ENCODE data around the gene MAPK4.

Gene MAPK4

DNA sequence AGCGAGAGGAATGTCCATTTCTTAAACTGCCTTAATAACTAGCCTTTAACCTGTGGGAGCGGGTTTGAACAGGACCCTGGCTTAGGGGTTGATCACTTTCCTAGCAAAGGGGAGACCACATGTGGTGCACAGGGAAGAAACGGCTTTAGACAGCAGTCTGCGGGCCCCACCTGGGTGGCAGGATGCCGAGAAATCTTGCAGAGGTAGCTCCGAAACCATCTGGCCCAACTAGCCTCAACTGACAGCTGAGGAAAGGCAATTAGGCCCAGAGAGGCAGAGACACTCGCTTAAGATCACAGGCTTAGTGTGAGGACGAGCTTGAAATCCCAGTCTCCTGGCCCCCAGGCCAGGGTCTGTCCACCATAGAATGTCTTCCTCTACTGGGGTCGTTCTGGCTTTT lies 170.1 kb downstream of the MAPK4 start:
- no peak overlapping the region for H3K27ac ChIP-seq
- TF ChIP-seq CTCF (IDR thresholded peaks at IDR 0.05) (no peak), ZFX (IDR thresholded peaks at IDR 0.05; ENCODE audit: borderline replicate concordance) (no peak)

DNA sequence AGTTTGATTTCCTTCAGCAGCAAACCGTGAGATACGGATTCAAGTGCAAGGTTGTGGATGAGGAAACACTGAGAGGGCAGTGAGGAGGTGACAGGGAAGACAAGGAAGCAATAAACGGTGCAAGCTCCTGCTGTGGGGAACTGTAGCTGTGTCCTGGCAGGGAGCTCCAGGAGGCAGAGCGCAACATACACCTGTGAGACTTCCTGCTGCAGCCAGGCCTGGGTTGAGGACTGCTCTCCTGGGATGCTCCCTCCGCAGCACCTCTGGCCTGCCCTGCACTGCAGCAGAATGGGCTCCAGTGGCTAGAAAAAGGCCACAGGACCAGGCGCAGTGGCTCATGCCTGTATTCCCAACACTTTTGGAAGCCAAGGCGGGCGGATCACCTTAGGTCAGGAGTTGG lies 174.5 kb downstream of the MAPK4 start:
- H3K27ac ChIP-seq, result no peak overlapping the region
- TF ChIP-seq CTCF (IDR thresholded peaks at IDR 0.05), result no peak
- no peak for TF ChIP-seq ZFX (IDR thresholded peaks at IDR 0.05; ENCODE audit: borderline replicate concordance)

DNA sequence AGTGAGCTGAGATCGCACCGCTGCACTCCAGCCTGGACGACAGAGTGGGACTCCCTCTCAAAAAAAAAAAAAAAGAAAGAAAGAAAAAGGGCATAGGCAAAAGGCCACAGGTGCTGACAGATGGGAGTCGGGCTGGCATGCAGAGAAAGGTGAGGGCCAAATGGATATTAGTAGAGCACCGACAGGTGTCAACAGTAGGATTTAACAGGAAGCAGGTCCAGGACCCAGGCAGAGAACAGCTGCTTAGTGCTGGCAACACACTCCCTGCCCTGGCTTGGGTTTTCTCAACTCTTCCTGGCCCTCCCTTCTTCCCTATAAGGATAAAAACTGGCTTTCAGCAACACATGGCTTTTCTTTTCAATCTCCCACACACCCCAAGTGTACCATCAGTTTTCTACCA lies 175.0 kb downstream of the MAPK4 start:
- no peak overlapping the region for H3K27ac ChIP-seq
- TF ChIP-seq CTCF (IDR thresholded peaks at IDR 0.05) (no peak), ZFX (IDR thresholded peaks at IDR 0.05; ENCODE audit: borderline replicate concordance) (no peak)

GRCh38 chr18:50737127-50737526 lies 177.2 kb downstream of the MAPK4 start:
- no peak for TF ChIP-seq CTCF (IDR thresholded peaks at IDR 0.05)
- H3K27ac ChIP-seq, result no peak overlapping the region

GRCh38 chr18:50738098-50738757 lies 178.3 kb downstream of the MAPK4 start:
- TF ChIP-seq ZFX (IDR thresholded peaks at IDR 0.05; ENCODE audit: borderline replicate concordance) (no peak), CTCF (IDR thresholded peaks at IDR 0.05) (no peak)
- no peak overlapping the region for H3K27ac ChIP-seq

GRCh38 chr18:50742952-50743351 lies 183.1 kb downstream of the MAPK4 start:
- TF ChIP-seq ZFX (IDR thresholded peaks at IDR 0.05; ENCODE audit: borderline replicate concordance), result no peak
- TF ChIP-seq CTCF (IDR thresholded peaks at IDR 0.05), result no peak
- H3K27ac ChIP-seq, result no peak overlapping the region

GRCh38 chr18:50744253-50744652 lies 184.4 kb downstream of the MAPK4 start:
- TF ChIP-seq ZFX (IDR thresholded peaks at IDR 0.05; ENCODE audit: borderline replicate concordance) (no peak), CTCF (IDR thresholded peaks at IDR 0.05) (no peak)

More at GRCh38 chr18:50744253-50744652, 184.4 kb downstream of the MAPK4 start:
- H3K27ac ChIP-seq, result no peak overlapping the region

Measured in 22Rv1 (cell line).